HG02981 (cell line): ENCODE measurements around the gene KRTAP25-1.

Source experiments
- ATAC-seq: cut with Tn5 transposase; IDR thresholded peaks from one replicate; pipeline ENCODE4 v1.9.1; 2021; ENCODE audit warnings: mild to moderate bottlenecking, moderate library complexity; ENCODE audit not compliant: unreplicated experiment

Gene KRTAP25-1

GRCh38 chr21:30289215-30289614, at the start of gene KRTAP25-1:
TSS of gene KRTAP25-1 (minus strand) at chr21:30289514. CDS start at chr21:30289490, 24 bp downstream.
- ATAC-seq = no peak

- no peak for ATAC-seq
Observed at GRCh38 chr21:30338717-30339116, 49.4 kb upstream of the KRTAP25-1 start.

- ATAC-seq = no peak
Observed at GRCh38 chr21:30337772-30338171, 48.5 kb upstream of the KRTAP25-1 start.

GRCh38 chr21:30337276-30337744, 48.0 kb upstream of the KRTAP25-1 start, which contains the start of gene KRTAP27-1:
TSS of gene KRTAP27-1 (minus strand) at chr21:30337694. CDS start at chr21:30337668, 26 bp downstream.
- ATAC-seq = no peak

GRCh38 chr21:30336596-30336995, 47.3 kb upstream of the KRTAP25-1 start:
- no peak for ATAC-seq

GRCh38 chr21:30333736-30334135, 44.4 kb upstream of the KRTAP25-1 start:
- ATAC-seq = no peak

- no peak for ATAC-seq
Observed at GRCh38 chr21:30332681-30333080, 43.4 kb upstream of the KRTAP25-1 start.

GRCh38 chr21:30329203-30329875, 40.0 kb upstream of the KRTAP25-1 start:
- ATAC-seq = no peak

GRCh38 chr21:30326390-30326789, 37.1 kb upstream of the KRTAP25-1 start:
- no peak for ATAC-seq

- no peak for ATAC-seq
Observed at GRCh38 chr21:30320215-30320614, 30.9 kb upstream of the KRTAP25-1 start, which contains the start of gene KRTAP26-1. TSS of gene KRTAP26-1 (minus strand) at chr21:30320315. CDS start at chr21:30320035, 280 bp downstream.

- ATAC-seq = no peak
Observed at GRCh38 chr21:30315701-30316100, 26.4 kb upstream of the KRTAP25-1 start.

GRCh38 chr21:30306884-30307283, 17.6 kb upstream of the KRTAP25-1 start:
- ATAC-seq = no peak

GRCh38 chr21:30305136-30305535, 15.8 kb upstream of the KRTAP25-1 start:
- no peak for ATAC-seq

GRCh38 chr21:30282850-30283249, 6.5 kb downstream of the KRTAP25-1 start, which contains the start of gene KRTAP24-1:
TSS of gene KRTAP24-1 (minus strand) at chr21:30282950. CDS start at chr21:30282932, 18 bp downstream.
- no peak for ATAC-seq

GRCh38 chr21:30271611-30272010, 17.7 kb downstream of the KRTAP25-1 start:
- no peak for ATAC-seq

GRCh38 chr21:30271156-30271555, 18.2 kb downstream of the KRTAP25-1 start:
- ATAC-seq = no peak

GRCh38 chr21:30269803-30270530, 19.3 kb downstream of the KRTAP25-1 start:
- ATAC-seq = no peak

- no peak for ATAC-seq
Observed at GRCh38 chr21:30268608-30269197, 20.6 kb downstream of the KRTAP25-1 start.

- no peak for ATAC-seq
Observed at GRCh38 chr21:30257773-30258172, 31.5 kb downstream of the KRTAP25-1 start.

- ATAC-seq = no peak
Observed at GRCh38 chr21:30256100-30256499, 33.2 kb downstream of the KRTAP25-1 start.

- no peak for ATAC-seq
Observed at GRCh38 chr21:30255679-30256078, 33.6 kb downstream of the KRTAP25-1 start.
